ENCODE data around the gene FZD10.

DNA sequence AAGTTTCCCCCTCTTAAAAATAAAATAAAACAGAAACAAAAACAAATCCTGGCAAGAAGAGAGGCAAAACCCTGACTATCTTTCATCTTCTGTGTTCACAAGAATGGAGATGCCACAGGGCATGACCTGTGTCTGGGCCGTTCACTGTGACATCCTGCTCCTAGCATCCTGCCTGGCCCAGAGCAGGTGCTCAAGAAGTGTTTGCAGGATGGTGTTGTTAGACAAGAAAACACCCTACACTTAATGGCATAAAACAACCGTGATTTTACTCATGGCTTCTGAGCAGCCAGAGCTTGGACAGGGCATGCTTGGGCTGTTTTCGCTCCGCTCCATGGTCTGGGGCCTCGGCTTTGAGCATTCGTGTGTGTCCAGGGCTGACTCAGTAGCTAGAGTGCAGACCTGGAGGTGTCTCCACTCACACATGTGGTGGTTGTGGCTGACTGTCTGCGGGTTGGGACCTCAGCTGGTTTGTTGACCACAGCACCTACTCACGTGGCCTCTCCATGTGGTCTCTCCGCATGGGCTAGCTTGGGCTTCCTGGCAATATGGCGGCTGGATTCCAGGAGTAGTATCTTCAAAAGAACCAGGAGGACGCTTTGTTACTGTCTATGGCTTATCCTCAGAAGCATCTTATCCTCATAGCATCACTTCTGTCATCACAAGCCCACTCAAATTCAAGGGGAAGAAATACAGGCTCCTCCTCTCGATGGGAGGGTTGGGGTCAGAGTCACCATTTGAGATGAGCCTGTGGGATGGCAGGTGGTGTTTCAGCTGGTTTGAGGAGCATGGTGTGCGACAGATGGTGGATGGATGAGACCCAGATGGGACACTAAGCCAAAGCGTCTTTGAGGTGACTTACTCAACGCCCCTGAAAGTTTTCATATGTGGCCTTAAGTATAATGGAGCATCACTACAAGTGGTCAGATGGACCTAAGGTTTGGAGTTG is 33.2 kb upstream of the FZD10 start:
- TF ChIP-seq, protein P1, sequence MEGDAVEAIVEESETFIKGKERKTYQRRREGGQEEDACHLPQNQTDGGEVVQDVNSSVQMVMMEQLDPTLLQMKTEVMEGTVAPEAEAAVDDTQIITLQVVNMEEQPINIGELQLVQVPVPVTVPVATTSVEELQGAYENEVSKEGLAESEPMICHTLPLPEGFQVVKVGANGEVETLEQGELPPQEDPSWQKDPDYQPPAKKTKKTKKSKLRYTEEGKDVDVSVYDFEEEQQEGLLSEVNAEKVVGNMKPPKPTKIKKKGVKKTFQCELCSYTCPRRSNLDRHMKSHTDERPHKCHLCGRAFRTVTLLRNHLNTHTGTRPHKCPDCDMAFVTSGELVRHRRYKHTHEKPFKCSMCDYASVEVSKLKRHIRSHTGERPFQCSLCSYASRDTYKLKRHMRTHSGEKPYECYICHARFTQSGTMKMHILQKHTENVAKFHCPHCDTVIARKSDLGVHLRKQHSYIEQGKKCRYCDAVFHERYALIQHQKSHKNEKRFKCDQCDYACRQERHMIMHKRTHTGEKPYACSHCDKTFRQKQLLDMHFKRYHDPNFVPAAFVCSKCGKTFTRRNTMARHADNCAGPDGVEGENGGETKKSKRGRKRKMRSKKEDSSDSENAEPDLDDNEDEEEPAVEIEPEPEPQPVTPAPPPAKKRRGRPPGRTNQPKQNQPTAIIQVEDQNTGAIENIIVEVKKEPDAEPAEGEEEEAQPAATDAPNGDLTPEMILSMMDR (IDR thresholded peaks at IDR 0.05) = no peak
- TF ChIP-seq POLR2A (IDR thresholded peaks at IDR 0.05) = no peak

Measured in body of pancreas (tissue), 4 donors.